Activated CD8-positive, alpha-beta T cell treated with anti-CD3 and anti-CD28 coated beads for 36 hours (primary cell): ENCODE data around the gene RAI1. TPM values are rescaled to one million over a fixed set of nuclear protein-coding genes. Genes with fewer than 3 reads are reported as not detected.

ENCODE experiments used
- ATAC-seq: fragments of 200-7000 bp; cut with Tn5 transposase; one replicate; pipeline ENCODE4 v1.10.0; 2021; ENCODE audit warnings: mild to moderate bottlenecking, moderate library complexity
- CTCF ChIA-PET: fragments of 350-600 bp; sonication (Branson Sonifier 250); formaldehyde crosslinking; loops from one replicate; lab custom pipeline; 2021; ENCODE audit warnings: antibody characterized with exemption; lab: Charles Lee
- POLR2A ChIA-PET: fragments of 350-600 bp; sonication (Branson Sonifier 250); formaldehyde crosslinking; loops from one replicate; lab custom pipeline; 2021; ENCODE audit warnings: antibody characterized with exemption; lab: Charles Lee
- DNase-seq: peaks from one replicate; pipeline ENCODE4 v3.0.0-alpha.2; 2020
- H3K27ac Mint-ChIP-seq: one replicate; pipeline ENCODE4 v1.8.0; 2021; ENCODE audit warnings: mild to moderate bottlenecking, mixed read lengths
- H3K27me3 Mint-ChIP-seq: one replicate; pipeline ENCODE4 v1.8.0; 2021; ENCODE audit warnings: mixed read lengths
- H3K36me3 Mint-ChIP-seq: one replicate; pipeline ENCODE4 v1.8.0; 2021; ENCODE audit warnings: low read depth, mixed read lengths
- H3K4me1 Mint-ChIP-seq: one replicate; pipeline ENCODE4 v1.8.0; 2021; ENCODE audit warnings: low read depth, mixed read lengths
- H3K4me3 Mint-ChIP-seq: one replicate; pipeline ENCODE4 v1.8.0; 2021; ENCODE audit warnings: mild to moderate bottlenecking, moderate library complexity, mixed read lengths
- H3K9me3 Mint-ChIP-seq: one replicate; pipeline ENCODE4 v1.8.0; 2021; ENCODE audit warnings: mixed read lengths
- intact Hi-C: fragments of 100-400 bp; cut with micrococcal nuclease; formaldehyde crosslinking; loops from one replicate; pipeline ENCODE4 v1.10.0; 2022
- total RNA-seq, 2 experiments: library from RNA; stranded (reverse); gene quantifications; one replicate each; pipeline ENCODE4 v1.2.3, GENCODE V29; 2021
- TF ChIP-seq, protein P1 (sequence below): fragments of 200-600 bp; IDR thresholded peaks from one replicate; pipeline ENCODE4 v1.8.0; 2022; ENCODE audit warnings: antibody characterized with exemption, mild to moderate bottlenecking

Gene RAI1
- total RNA-seq, 2 experiments from 2014 or later = 18.1 to 20.3 TPM

DNA sequence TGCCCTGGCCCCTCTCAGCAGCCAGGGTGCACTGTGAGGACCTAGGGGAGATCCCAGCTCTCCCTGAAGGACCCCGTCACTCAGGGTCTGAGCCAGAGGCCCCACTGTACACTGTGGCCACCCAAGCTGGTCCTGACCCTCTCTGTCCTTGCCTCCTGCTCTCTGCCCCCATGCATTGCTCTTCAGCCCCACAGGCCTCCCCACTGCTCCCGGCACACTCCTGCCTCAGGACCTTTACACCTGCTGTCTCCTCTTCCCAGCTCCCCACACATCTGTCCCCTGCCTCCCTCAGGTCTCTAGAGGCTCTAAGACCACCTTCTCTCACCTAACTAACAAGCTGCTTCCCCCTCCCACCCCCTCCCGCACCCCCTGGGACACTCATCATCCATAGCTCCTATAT, 12.9 kb upstream of the RAI1 start:
- DNase-seq = no peak
- no peak for ATAC-seq
- H3K27me3 Mint-ChIP-seq = no peaks in the 10 kb centered on the region
- intact Hi-C loops = no loop called here
- no peak overlapping the region for H3K27ac Mint-ChIP-seq
- CTCF ChIA-PET = no interaction called here
- H3K4me1 Mint-ChIP-seq = peaks cover 19% of the 10 kb centered on the region
- no peak overlapping the region for H3K4me3 Mint-ChIP-seq
- POLR2A ChIA-PET = interaction anchor here (1.5 kb wide), 1 partner anchor 13 kb away, joined by 3 read pairs; no protein-coding TSS in a partner anchor
- no peaks in the 10 kb centered on the region for H3K36me3 Mint-ChIP-seq
- H3K9me3 Mint-ChIP-seq = no peaks in the 10 kb centered on the region
- TF ChIP-seq, protein P1, sequence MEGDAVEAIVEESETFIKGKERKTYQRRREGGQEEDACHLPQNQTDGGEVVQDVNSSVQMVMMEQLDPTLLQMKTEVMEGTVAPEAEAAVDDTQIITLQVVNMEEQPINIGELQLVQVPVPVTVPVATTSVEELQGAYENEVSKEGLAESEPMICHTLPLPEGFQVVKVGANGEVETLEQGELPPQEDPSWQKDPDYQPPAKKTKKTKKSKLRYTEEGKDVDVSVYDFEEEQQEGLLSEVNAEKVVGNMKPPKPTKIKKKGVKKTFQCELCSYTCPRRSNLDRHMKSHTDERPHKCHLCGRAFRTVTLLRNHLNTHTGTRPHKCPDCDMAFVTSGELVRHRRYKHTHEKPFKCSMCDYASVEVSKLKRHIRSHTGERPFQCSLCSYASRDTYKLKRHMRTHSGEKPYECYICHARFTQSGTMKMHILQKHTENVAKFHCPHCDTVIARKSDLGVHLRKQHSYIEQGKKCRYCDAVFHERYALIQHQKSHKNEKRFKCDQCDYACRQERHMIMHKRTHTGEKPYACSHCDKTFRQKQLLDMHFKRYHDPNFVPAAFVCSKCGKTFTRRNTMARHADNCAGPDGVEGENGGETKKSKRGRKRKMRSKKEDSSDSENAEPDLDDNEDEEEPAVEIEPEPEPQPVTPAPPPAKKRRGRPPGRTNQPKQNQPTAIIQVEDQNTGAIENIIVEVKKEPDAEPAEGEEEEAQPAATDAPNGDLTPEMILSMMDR = no peak

DNA sequence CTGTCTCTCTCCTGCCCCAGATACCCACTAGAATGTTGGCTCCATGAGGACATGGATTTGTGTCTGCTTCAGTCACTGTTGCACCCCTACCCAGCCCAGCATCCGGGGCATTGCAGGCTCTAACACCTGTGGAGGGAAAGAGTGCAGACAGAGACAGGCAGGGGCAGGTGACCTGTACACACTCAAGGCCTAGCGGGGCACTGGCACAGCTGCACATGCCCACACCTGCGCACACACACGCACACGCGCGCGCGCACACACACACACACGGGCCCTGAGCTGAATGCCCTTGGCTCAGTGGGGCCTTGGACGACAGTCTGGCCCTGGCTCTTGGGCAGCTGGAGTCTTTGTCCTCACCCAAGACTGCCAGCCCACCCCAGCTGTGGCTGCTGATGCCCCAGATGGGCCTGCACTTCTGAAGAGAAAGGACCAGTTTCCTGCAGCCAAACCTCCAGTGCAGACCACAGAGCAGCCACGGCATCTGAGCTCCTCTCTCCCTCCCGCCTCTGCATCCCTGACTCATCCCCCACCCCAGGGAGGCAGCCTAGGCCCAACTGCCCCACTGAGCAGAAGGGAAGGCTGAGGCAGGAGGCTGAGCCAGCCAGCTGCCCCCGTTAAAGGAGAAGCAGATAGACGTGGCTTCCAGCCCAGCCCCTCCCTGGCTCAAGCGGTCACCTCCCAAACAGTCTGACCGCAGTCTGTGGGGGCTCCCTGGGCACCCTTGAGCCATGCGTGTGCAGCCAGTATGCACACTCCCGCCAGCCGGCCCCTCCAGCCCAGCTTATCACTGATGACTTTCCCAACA, 12.3 kb upstream of the RAI1 start:
- peaks cover 13% of the 10 kb centered on the region for H3K4me1 Mint-ChIP-seq
- intact Hi-C loops = no loop called here
- H3K27ac Mint-ChIP-seq = no peak overlapping the region
- ATAC-seq (peak; percentile 82), DNase-seq (peak; percentile 61)
- no peak overlapping the region for H3K4me3 Mint-ChIP-seq
- POLR2A ChIA-PET = interaction anchor here (1.2 to 1.5 kb wide), 2 partner anchors 13 to 273 kb away, joined by 3 read pairs; no protein-coding TSS in a partner anchor
- TF ChIP-seq, protein P1 = no peak
- no peaks in the 10 kb centered on the region for H3K27me3 Mint-ChIP-seq
- H3K36me3 Mint-ChIP-seq = no peaks in the 10 kb centered on the region
- CTCF ChIA-PET = interaction anchor here (1.1 kb wide), 1 partner anchor 11 kb away, joined by 4 read pairs; no protein-coding TSS in a partner anchor
- H3K9me3 Mint-ChIP-seq = no peaks in the 10 kb centered on the region

DNA sequence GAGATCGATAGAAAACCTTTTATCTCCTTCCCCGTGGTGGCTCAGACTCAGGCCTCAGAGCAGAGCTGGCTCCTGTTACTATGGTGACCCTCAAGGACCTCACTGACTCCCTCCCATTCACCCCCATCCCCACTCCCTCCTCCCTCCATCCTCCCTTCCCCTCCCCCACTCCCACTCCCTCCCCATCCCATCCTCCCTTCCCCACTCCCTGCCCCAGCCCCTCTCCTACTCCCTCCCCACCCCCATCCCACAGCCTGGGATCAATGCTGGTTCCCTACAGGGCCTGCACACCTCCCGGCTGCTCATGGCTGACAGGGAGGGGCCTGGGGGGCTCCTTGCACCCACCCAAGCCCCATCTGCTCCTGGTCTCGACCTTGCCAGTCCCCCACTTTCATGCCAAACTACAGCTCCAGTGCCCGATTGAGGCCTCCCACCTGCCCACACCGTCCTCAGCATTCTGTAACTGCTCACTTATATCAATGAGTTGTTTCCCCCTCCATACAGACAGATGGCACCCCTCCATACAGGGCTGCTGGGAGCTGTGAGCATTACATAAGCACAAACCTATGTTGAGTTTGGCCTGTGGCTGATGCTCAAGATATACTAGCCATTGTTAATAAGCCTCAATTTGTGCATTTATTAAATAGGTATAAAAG, 11.6 kb upstream of the RAI1 start:
- Mint-ChIP-seq H3K4me1 (peaks cover 12% of the 10 kb centered on the region), H3K4me3 (no peak overlapping the region), H3K36me3 (no peaks in the 10 kb centered on the region), H3K27ac (no peak overlapping the region), H3K9me3 (no peaks in the 10 kb centered on the region), H3K27me3 (no peaks in the 10 kb centered on the region)
- no peak for ATAC-seq
- TF ChIP-seq, protein P1 = no peak
- no peak for DNase-seq
- intact Hi-C loops = no loop called here
- ChIA-PET POLR2A (interaction anchor here (1.2 kb wide), 1 partner anchor 272 kb away, joined by 3 read pairs; no protein-coding TSS in a partner anchor), CTCF (interaction anchor here (0.7 to 1.1 kb wide), 4 partner anchors 11 to 250 kb away, joined by 3 to 4 read pairs (median 3); no protein-coding TSS in a partner anchor)

DNA sequence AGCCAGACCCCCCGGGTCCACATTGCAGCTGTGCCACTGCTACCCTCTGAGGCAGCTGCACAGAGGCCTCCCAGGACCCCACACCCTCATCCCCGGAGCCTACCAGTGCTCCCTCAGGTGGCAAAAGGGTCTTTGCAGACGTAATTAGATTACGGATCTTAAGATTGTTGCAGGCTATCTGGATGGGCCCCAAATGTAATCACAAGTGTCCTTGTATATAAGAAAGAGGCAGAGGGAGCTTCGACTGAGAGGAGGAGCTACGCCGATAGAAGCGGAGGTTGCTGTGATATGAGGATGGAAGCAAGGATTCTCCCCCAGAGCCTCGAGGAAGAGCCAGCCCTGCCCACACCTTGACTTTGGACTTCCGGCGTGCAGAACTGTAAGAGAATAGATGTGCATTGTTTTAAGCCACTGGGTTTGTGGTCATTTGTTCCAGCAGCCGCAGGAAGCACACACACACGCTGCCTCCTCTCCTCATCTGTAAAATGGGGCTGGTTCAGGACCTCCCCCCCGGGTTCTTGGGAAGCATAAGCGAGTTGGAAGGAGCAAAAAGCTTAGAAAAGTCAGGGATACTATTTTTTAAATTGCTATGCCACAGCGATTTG, 10.5 kb upstream of the RAI1 start:
- POLR2A ChIA-PET = interaction anchor here (3.4 kb wide), 1 partner anchor 11 kb away, joined by 13 read pairs; no protein-coding TSS in a partner anchor
- CTCF ChIA-PET = interaction anchor here (0.6 to 1.6 kb wide), 5 partner anchors 29 to 334 kb away, joined by 3 to 6 read pairs (median 3); no protein-coding TSS in a partner anchor
- ATAC-seq (no peak), DNase-seq (no peak)
- Mint-ChIP-seq H3K4me1 (peaks cover 13% of the 10 kb centered on the region), H3K4me3 (no peak overlapping the region), H3K36me3 (no peaks in the 10 kb centered on the region), H3K9me3 (no peaks in the 10 kb centered on the region), H3K27ac (no peak overlapping the region), H3K27me3 (no peaks in the 10 kb centered on the region)
- intact Hi-C loops = no loop called here
- TF ChIP-seq, protein P1 = no peak
